NCI-H187 (cell line): Measurements from ENCODE around the gene SNX2.
A peak's percentile ranks its signal among the peaks of the same experiment; 100 is the strongest.
"Not testable (repeated sequence)": the region's sequence is repeated elsewhere in the genome, so short reads cannot be mapped to it uniquely, and the experiment has no call there.

Experiments
- DNase-seq, 2 experiments: peaks; one replicate each; lab custom pipeline; 2025; lab: John Stamatoyannopoulos, UW

The SNX2 gene

GRCh38 chr5:122774861-122775549, at the start of gene SNX2:
Gene SNX2 (plus strand): TSS chr5:122775080. CDS start chr5:122775104, 24 bp downstream.
- DNase-seq = peak; percentile 24 to 78

GRCh38 chr5:122727112-122727541, 47.8 kb upstream of the SNX2 start:
- DNase-seq = no peak

GRCh38 chr5:122730037-122730436, 44.8 kb upstream of the SNX2 start:
- no peak for DNase-seq

- no peak for DNase-seq
These were observed 44.4 kb upstream of the SNX2 start for GRCh38 chr5:122730456-122730855.

- no peak for DNase-seq
These were observed 38.6 kb upstream of the SNX2 start for GRCh38 chr5:122736086-122736845.

- DNase-seq = no peak
These were observed 36.8 kb upstream of the SNX2 start for GRCh38 chr5:122738088-122738487.

GRCh38 chr5:122741681-122742080, 33.2 kb upstream of the SNX2 start:
- no peak for DNase-seq

- no peak for DNase-seq
These were observed 31.6 kb upstream of the SNX2 start for GRCh38 chr5:122743261-122743660.

- no peak for DNase-seq
These were observed 29.3 kb upstream of the SNX2 start for GRCh38 chr5:122745597-122745996.

- no peak for DNase-seq
These were observed 25.0 kb upstream of the SNX2 start for GRCh38 chr5:122749886-122750285.

GRCh38 chr5:122751293-122751782, 23.5 kb upstream of the SNX2 start:
- no peak for DNase-seq

GRCh38 chr5:122753500-122753899, 21.4 kb upstream of the SNX2 start:
- DNase-seq = no peak

GRCh38 chr5:122755783-122756182, 19.1 kb upstream of the SNX2 start:
- no peak for DNase-seq

- no peak for DNase-seq
These were observed 18.5 kb upstream of the SNX2 start for GRCh38 chr5:122756264-122756911.

- DNase-seq = no peak
These were observed 17.6 kb upstream of the SNX2 start for GRCh38 chr5:122757285-122757684.

- DNase-seq = no peak
These were observed 15.4 kb upstream of the SNX2 start for GRCh38 chr5:122759241-122760070.

GRCh38 chr5:122760236-122760635, 14.6 kb upstream of the SNX2 start:
- DNase-seq = no peak

- DNase-seq = no peak
These were observed 13.8 kb upstream of the SNX2 start for GRCh38 chr5:122761115-122761514.

GRCh38 chr5:122761896-122762295, 13.0 kb upstream of the SNX2 start:
- not testable (repeated sequence) for DNase-seq

GRCh38 chr5:122766130-122766529, 8.8 kb upstream of the SNX2 start:
- no peak for DNase-seq

GRCh38 chr5:122770477-122770876, 4.4 kb upstream of the SNX2 start:
- no peak for DNase-seq

- DNase-seq = no peak
These were observed 2.4 kb upstream of the SNX2 start for GRCh38 chr5:122772446-122772845.
